DOHH2 (cell line): Measurements from ENCODE around the gene TUBD1.

ENCODE experiments used
- EZH2phosphoT487 ChIP-seq: fragments of 200-600 bp; sonication (generic); IDR thresholded peaks from 2 replicates; pipeline ENCODE4 v1.6.1; 2017; ENCODE audit warnings: borderline replicate concordance, mild to moderate bottlenecking, antibody characterized with exemption, low read length, moderate library complexity, mixed read lengths
- TF ChIP-seq, protein P1 (sequence below): fragments of 200-600 bp; sonication (generic); IDR thresholded peaks from one replicate; pipeline ENCODE4 v1.5.1; 2014; ENCODE audit warnings: antibody characterized with exemption, mild to moderate bottlenecking, low read depth, low read length; ENCODE audit not compliant: poor library complexity, severe bottlenecking

DNA sequence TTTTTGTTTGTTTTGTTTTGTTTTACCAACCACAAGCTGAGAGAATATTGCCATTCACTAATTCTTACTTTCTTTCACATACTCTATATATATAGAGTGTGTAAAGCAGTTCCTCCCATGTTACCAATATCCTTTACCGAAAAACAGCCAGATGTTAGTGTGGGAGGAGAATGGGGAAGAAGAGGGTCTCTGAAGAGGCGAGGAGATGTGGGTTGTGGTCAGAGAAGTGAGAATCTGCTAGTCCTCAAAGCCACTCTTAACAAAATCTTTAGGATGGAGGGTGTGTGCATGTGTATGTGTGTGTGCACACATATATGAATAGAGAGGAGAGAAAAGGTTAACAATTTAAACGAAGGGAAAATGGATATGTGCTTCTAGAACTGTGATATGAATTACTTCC lies 80.6 kb downstream of the TUBD1 start:
- TF ChIP-seq, protein P1, sequence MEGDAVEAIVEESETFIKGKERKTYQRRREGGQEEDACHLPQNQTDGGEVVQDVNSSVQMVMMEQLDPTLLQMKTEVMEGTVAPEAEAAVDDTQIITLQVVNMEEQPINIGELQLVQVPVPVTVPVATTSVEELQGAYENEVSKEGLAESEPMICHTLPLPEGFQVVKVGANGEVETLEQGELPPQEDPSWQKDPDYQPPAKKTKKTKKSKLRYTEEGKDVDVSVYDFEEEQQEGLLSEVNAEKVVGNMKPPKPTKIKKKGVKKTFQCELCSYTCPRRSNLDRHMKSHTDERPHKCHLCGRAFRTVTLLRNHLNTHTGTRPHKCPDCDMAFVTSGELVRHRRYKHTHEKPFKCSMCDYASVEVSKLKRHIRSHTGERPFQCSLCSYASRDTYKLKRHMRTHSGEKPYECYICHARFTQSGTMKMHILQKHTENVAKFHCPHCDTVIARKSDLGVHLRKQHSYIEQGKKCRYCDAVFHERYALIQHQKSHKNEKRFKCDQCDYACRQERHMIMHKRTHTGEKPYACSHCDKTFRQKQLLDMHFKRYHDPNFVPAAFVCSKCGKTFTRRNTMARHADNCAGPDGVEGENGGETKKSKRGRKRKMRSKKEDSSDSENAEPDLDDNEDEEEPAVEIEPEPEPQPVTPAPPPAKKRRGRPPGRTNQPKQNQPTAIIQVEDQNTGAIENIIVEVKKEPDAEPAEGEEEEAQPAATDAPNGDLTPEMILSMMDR: no peak
- TF ChIP-seq EZH2phosphoT487: no peak
